ENCODE results near the gene PUS3. TPM values are rescaled to one million over a fixed set of nuclear protein-coding genes. Genes with fewer than 3 reads are reported as not detected.
A peak's percentile ranks its signal among the peaks of the same experiment; 100 is the strongest.

PUS3 gene
- total RNA-seq: 10 to 100 TPM; 14.9 to 18.5 TPM

- Mint-ChIP-seq H3K4me1 (ENCODE audit: low read depth) (peaks cover 37% of the 10 kb centered on the region), H3K9me3 (no peaks in the 10 kb centered on the region), H3K27ac (peak within 1 kb of the TSS; percentile 95), H3K4me3 (peak within 1 kb of the TSS; percentile 94), H3K27me3 (ENCODE audit: low read depth) (peaks cover 22% of the 10 kb centered on the region), H3K36me3 (ENCODE audit: low read depth) (peaks cover 23% of the 10 kb centered on the region)
- intact Hi-C loops (cut with micrococcal nuclease): loop anchor here (1.0 to 5.0 kb wide), 8 partner anchors 16 to 401 kb away; partner anchors contain the start of genes CHEK1, DCPS, FAM118B and FOXRED1
- DNase-seq: peak; percentile 93
- CTCF ChIA-PET: interaction anchor here (0.9 to 1.4 kb wide), 2 partner anchors 16 to 20 kb away, joined by 4 to 7 read pairs; partner anchors contain the start of gene HYLS1
These were observed at the start of gene PUS3 for GRCh38 chr11:125902927-125903710. PUS3 (minus strand) TSS chr11:125903206; CDS start chr11:125896284, 6,922 bp downstream.

- H3K9me3 Mint-ChIP-seq: no peaks in the 10 kb centered on the region
- no peaks in the 10 kb centered on the region for H3K4me1 Mint-ChIP-seq (ENCODE audit: low read depth)
- CTCF ChIA-PET: interaction anchor here (1.0 kb wide), 1 partner anchor 10 kb away, joined by 6 read pairs; no protein-coding TSS in a partner anchor
- intact Hi-C loops (cut with micrococcal nuclease): no loop called here
- no peaks in the 10 kb centered on the region for H3K36me3 Mint-ChIP-seq (ENCODE audit: low read depth)
- H3K27ac Mint-ChIP-seq: no peak overlapping the region
- no peak overlapping the region for H3K4me3 Mint-ChIP-seq
- DNase-seq: no peak
- H3K27me3 Mint-ChIP-seq (ENCODE audit: low read depth): peaks cover 4% of the 10 kb centered on the region
These were observed 49.6 kb upstream of the PUS3 start for GRCh38 chr11:125952559-125952958.

- intact Hi-C loops (cut with micrococcal nuclease): no loop called here
- no peaks in the 10 kb centered on the region for H3K36me3 Mint-ChIP-seq (ENCODE audit: low read depth)
These were observed 48.7 kb upstream of the PUS3 start for GRCh38 chr11:125951731-125952130.

GRCh38 chr11:125950696-125951651, 48.0 kb upstream of the PUS3 start:
- no peaks in the 10 kb centered on the region for H3K4me1 Mint-ChIP-seq (ENCODE audit: low read depth)
- no peak overlapping the region for H3K4me3 Mint-ChIP-seq
- H3K9me3 Mint-ChIP-seq: no peaks in the 10 kb centered on the region
- CTCF ChIA-PET: no interaction called here
- intact Hi-C loops (cut with micrococcal nuclease): no loop called here
- H3K36me3 Mint-ChIP-seq (ENCODE audit: low read depth): no peaks in the 10 kb centered on the region
- H3K27me3 Mint-ChIP-seq (ENCODE audit: low read depth): peaks cover 4% of the 10 kb centered on the region
- no peak for DNase-seq
- H3K27ac Mint-ChIP-seq: no peak overlapping the region

More at GRCh38 chr11:125951731-125952130, 48.7 kb upstream of the PUS3 start:
- CTCF ChIA-PET: interaction anchor here (1.0 kb wide), 1 partner anchor 9 kb away, joined by 6 read pairs; no protein-coding TSS in a partner anchor
- Mint-ChIP-seq H3K4me3 (no peak overlapping the region), H3K4me1 (ENCODE audit: low read depth) (no peaks in the 10 kb centered on the region), H3K27ac (no peak overlapping the region), H3K9me3 (no peaks in the 10 kb centered on the region), H3K27me3 (ENCODE audit: low read depth) (peaks cover 4% of the 10 kb centered on the region)
- DNase-seq: no peak

GRCh38 chr11:125950178-125950490, 47.1 kb upstream of the PUS3 start:
- Mint-ChIP-seq H3K27me3 (ENCODE audit: low read depth) (peaks cover 4% of the 10 kb centered on the region), H3K27ac (no peak overlapping the region), H3K9me3 (no peaks in the 10 kb centered on the region), H3K4me3 (no peak overlapping the region), H3K4me1 (ENCODE audit: low read depth) (no peaks in the 10 kb centered on the region), H3K36me3 (ENCODE audit: low read depth) (no peaks in the 10 kb centered on the region)
- no peak for DNase-seq
- CTCF ChIA-PET: no interaction called here
- intact Hi-C loops (cut with micrococcal nuclease): no loop called here

- Mint-ChIP-seq H3K4me3 (no peak overlapping the region), H3K9me3 (no peaks in the 10 kb centered on the region), H3K27ac (no peak overlapping the region), H3K36me3 (ENCODE audit: low read depth) (no peaks in the 10 kb centered on the region), H3K4me1 (ENCODE audit: low read depth) (no peaks in the 10 kb centered on the region), H3K27me3 (ENCODE audit: low read depth) (peaks cover 4% of the 10 kb centered on the region)
- no peak for DNase-seq
- intact Hi-C loops (cut with micrococcal nuclease): no loop called here
- CTCF ChIA-PET: no interaction called here
These were observed 46.5 kb upstream of the PUS3 start for GRCh38 chr11:125949271-125950177.

GRCh38 chr11:125948278-125949051, 45.5 kb upstream of the PUS3 start:
- Mint-ChIP-seq H3K27ac (no peak overlapping the region), H3K9me3 (no peaks in the 10 kb centered on the region), H3K4me3 (no peak overlapping the region), H3K36me3 (ENCODE audit: low read depth) (no peaks in the 10 kb centered on the region), H3K27me3 (ENCODE audit: low read depth) (peaks cover 4% of the 10 kb centered on the region), H3K4me1 (ENCODE audit: low read depth) (no peaks in the 10 kb centered on the region)
- CTCF ChIA-PET: no interaction called here
- intact Hi-C loops (cut with micrococcal nuclease): no loop called here
- DNase-seq: no peak

- H3K27me3 Mint-ChIP-seq (ENCODE audit: low read depth): peaks cover 4% of the 10 kb centered on the region
- H3K4me3 Mint-ChIP-seq: no peak overlapping the region
- no peaks in the 10 kb centered on the region for H3K36me3 Mint-ChIP-seq (ENCODE audit: low read depth)
- intact Hi-C loops (cut with micrococcal nuclease): no loop called here
- H3K4me1 Mint-ChIP-seq (ENCODE audit: low read depth): peaks cover under 1% of the 10 kb centered on the region
- no peaks in the 10 kb centered on the region for H3K9me3 Mint-ChIP-seq
- no peak for DNase-seq
- H3K27ac Mint-ChIP-seq: no peak overlapping the region
- CTCF ChIA-PET: no interaction called here
These were observed 44.6 kb upstream of the PUS3 start for GRCh38 chr11:125947419-125948277.

GRCh38 chr11:125946712-125947418, 43.9 kb upstream of the PUS3 start:
- intact Hi-C loops (cut with micrococcal nuclease): no loop called here
- Mint-ChIP-seq H3K4me1 (ENCODE audit: low read depth) (peaks cover 6% of the 10 kb centered on the region), H3K4me3 (no peak overlapping the region), H3K9me3 (no peaks in the 10 kb centered on the region), H3K27me3 (ENCODE audit: low read depth) (peaks cover 4% of the 10 kb centered on the region), H3K36me3 (ENCODE audit: low read depth) (no peaks in the 10 kb centered on the region), H3K27ac (no peak overlapping the region)
- CTCF ChIA-PET: interaction anchor here (0.6 kb wide), 1 partner anchor 104 kb away, joined by 3 read pairs; no protein-coding TSS in a partner anchor
- no peak for DNase-seq

- intact Hi-C loops (cut with micrococcal nuclease): no loop called here
- no peaks in the 10 kb centered on the region for H3K9me3 Mint-ChIP-seq
- DNase-seq: no peak
- H3K4me3 Mint-ChIP-seq: no peak within 1 kb of the TSS
- CTCF ChIA-PET: interaction anchor here (0.6 kb wide), 2 partner anchors 72 to 105 kb away, joined by 3 to 4 read pairs; no protein-coding TSS in a partner anchor
- H3K4me1 Mint-ChIP-seq (ENCODE audit: low read depth): peaks cover 6% of the 10 kb centered on the region
- no peaks in the 10 kb centered on the region for H3K27me3 Mint-ChIP-seq (ENCODE audit: low read depth)
- H3K27ac Mint-ChIP-seq: no peak within 1 kb of the TSS
- no peaks in the 10 kb centered on the region for H3K36me3 Mint-ChIP-seq (ENCODE audit: low read depth)
These were observed 43.0 kb upstream of the PUS3 start, which contains the start of gene VSIG10L2 for GRCh38 chr11:125945797-125946520. VSIG10L2 (plus strand) TSS chr11:125946044; CDS start chr11:125946056, 12 bp downstream.
